H1 (cell line): ENCODE results near the gene ROR1. TPM values are rescaled to one million over a fixed set of nuclear protein-coding genes. Genes with fewer than 3 reads are reported as not detected.

ENCODE experiments used
- CTCF ChIA-PET: fragments of 300-600 bp; sonication (Branson Sonifier 250); formaldehyde crosslinking; loops from one replicate; lab custom pipeline; 2021; ENCODE audit not compliant: partially characterized antibody; lab: Charles Lee
- POLR2A ChIA-PET: fragments of 300-600 bp; sonication (Branson Sonifier 250); formaldehyde crosslinking; loops from one replicate; lab custom pipeline; 2021; ENCODE audit warnings: inconsistent platforms; ENCODE audit not compliant: partially characterized antibody; lab: Charles Lee
- DNase-seq, 2 experiments: peaks; one replicate each; pipeline versions ENCODE4 v3.0.0 to v3.0.0-alpha.2; 2010 to 2022; ENCODE audit warnings: low spot score in 2 of 2, low read depth in 1 of 2, mixed read lengths in 1 of 2
- FAIRE-seq: peaks from 2 replicates; lab custom pipeline; 2011; peaks lifted over from hg19 to GRCh38; lab: Jason Lieb, UNC
- H2AFZ ChIP-seq: 2 replicates; pipeline ENCODE4 v1.8.1; 2012; ENCODE audit warnings: low read length, inconsistent platforms
- H2AK5ac ChIP-seq: 2 replicates; pipeline ENCODE4 v1.6.1; 2013; ENCODE audit warnings: low read depth, low read length
- H2BK120ac ChIP-seq: replicated peaks from 2 replicates; pipeline ENCODE3; 2013; ENCODE audit warnings: low read depth, low read length, inconsistent platforms
- H2BK12ac ChIP-seq: 2 replicates; pipeline ENCODE4 v1.6.1; 2013; ENCODE audit warnings: low read depth, low read length
- H2BK15ac ChIP-seq: 2 replicates; pipeline ENCODE4 v1.6.1; 2013; ENCODE audit warnings: low read length
- H2BK20ac ChIP-seq: 2 replicates; pipeline ENCODE4 v1.6.1; 2013; ENCODE audit warnings: low read length
- H2BK5ac ChIP-seq: 2 replicates; pipeline ENCODE4 v1.6.1; 2013; ENCODE audit warnings: low read depth, low read length
- H3K14ac ChIP-seq: 2 replicates; pipeline ENCODE4 v1.6.1; 2013; ENCODE audit warnings: inconsistent platforms; ENCODE audit not compliant: insufficient read length
- H3K18ac ChIP-seq: 2 replicates; pipeline ENCODE4 v1.6.1; 2013; ENCODE audit warnings: low read length; ENCODE audit errors: extremely low read depth
- H3K23ac ChIP-seq: 2 replicates; pipeline ENCODE4 v1.6.1; 2013; ENCODE audit warnings: inconsistent platforms; ENCODE audit not compliant: insufficient read length
- H3K23me2 ChIP-seq: 2 replicates; pipeline ENCODE4 v1.6.1; 2013; ENCODE audit warnings: low read depth, low read length
- H3K27ac ChIP-seq: 2 replicates; pipeline ENCODE4 v1.6.1; 2011; ENCODE audit warnings: low read depth, low read length, inconsistent platforms
- H3K27me3 ChIP-seq, 4 experiments: replicated peaks in 1 of 4; 1 replicate in 1 of 4; 2 replicates in 3 of 4; pipeline versions ENCODE4 v1.6.1 to v1.8.1; 2011 to 2013; ENCODE audit warnings: low read length in 3 of 4, mild to moderate bottlenecking in 3 of 4, inconsistent platforms in 2 of 4, mixed read lengths in 2 of 4, moderate library complexity in 1 of 4; ENCODE audit not compliant: control insufficient read depth in 3 of 4, insufficient read depth in 3 of 4; ENCODE audit errors: extremely low read depth in 1 of 4
- H3K36me3 ChIP-seq, 4 experiments: 2 replicates each; pipeline versions ENCODE4 v1.6.1 to v1.8.1; 2011 to 2013; ENCODE audit warnings: mild to moderate bottlenecking in 4 of 4, low read length in 3 of 4, moderate library complexity in 2 of 4, control low read depth in 1 of 4, inconsistent platforms in 1 of 4; ENCODE audit not compliant: insufficient read depth in 4 of 4, control insufficient read depth in 2 of 4
- H3K4ac ChIP-seq: replicated peaks from 2 replicates; pipeline ENCODE3; 2013; ENCODE audit warnings: low read length, low read depth, mixed read lengths, inconsistent platforms; ENCODE audit not compliant: insufficient read length
- H3K4me1 ChIP-seq, 4 experiments: replicated peaks in 1 of 4; 1 replicate in 1 of 4; 2 replicates in 3 of 4; pipeline versions ENCODE4 v1.6.1 to v1.8.1; 2011 to 2013; ENCODE audit warnings: low read length in 3 of 4, inconsistent platforms in 2 of 4, mixed read lengths in 1 of 4; ENCODE audit not compliant: insufficient read depth in 4 of 4, control insufficient read depth in 3 of 4
- H3K4me2 ChIP-seq, 2 experiments: 2 replicates each; pipeline versions ENCODE4 v1.6.1 to v1.8.1; 2011 to 2013; ENCODE audit warnings: low read depth in 2 of 2, low read length in 2 of 2, control low read depth in 1 of 2, inconsistent platforms in 1 of 2, mild to moderate bottlenecking in 1 of 2; ENCODE audit not compliant: insufficient read depth in 1 of 2
- H3K4me3 ChIP-seq, 4 experiments: fragments of 200-600, 300-600 bp in 1 of 4; sonication (generic), shearing (Covaris generic), sonication (Bioruptor Twin) in 1 of 4; 2 replicates each; pipeline versions ENCODE4 v1.5.1 to v1.8.1; 2011 to 2016; ENCODE audit warnings: low read length in 4 of 4, low read depth in 3 of 4, control low read depth in 2 of 4, inconsistent platforms in 2 of 4, mild to moderate bottlenecking in 2 of 4, mixed read lengths in 1 of 4, moderate library complexity in 1 of 4; ENCODE audit not compliant: insufficient read depth in 2 of 4; ENCODE audit errors: extremely low read depth in 1 of 4
- H3K56ac ChIP-seq: replicated peaks from 2 replicates; pipeline ENCODE3; 2013; ENCODE audit warnings: low read depth, mild to moderate bottlenecking, mixed read lengths, low read length, inconsistent platforms; ENCODE audit not compliant: insufficient read length
- H3K79me1 ChIP-seq: 2 replicates; pipeline ENCODE4 v1.6.1; 2013; ENCODE audit warnings: low read depth, low read length, control low read depth
- H3K79me2 ChIP-seq, 2 experiments: 2 replicates each; pipeline versions ENCODE4 v1.6.1 to v1.8.1; 2012 to 2013; ENCODE audit warnings: low read length in 2 of 2, mild to moderate bottlenecking in 2 of 2, inconsistent platforms in 1 of 2; ENCODE audit not compliant: insufficient read depth in 2 of 2, control insufficient read depth in 1 of 2
- H3K9ac ChIP-seq, 4 experiments: replicated peaks in 1 of 4; 1 replicate in 1 of 4; 2 replicates in 3 of 4; pipeline versions ENCODE4 v1.6.1 to v1.8.1; 2011 to 2013; ENCODE audit warnings: low read depth in 3 of 4, low read length in 3 of 4, control low read depth in 2 of 4, mild to moderate bottlenecking in 2 of 4, moderate library complexity in 2 of 4, inconsistent platforms in 1 of 4; ENCODE audit errors: extremely low read depth in 1 of 4
- H3K9me3 ChIP-seq, 2 experiments: 2 replicates each; pipeline versions ENCODE4 v1.6.1 to v1.8.1; 2012 to 2013; ENCODE audit warnings: mild to moderate bottlenecking in 2 of 2, moderate library complexity in 2 of 2, control low read depth in 1 of 2, inconsistent platforms in 1 of 2, low read depth in 1 of 2, low read length in 1 of 2, mixed read lengths in 1 of 2; ENCODE audit not compliant: insufficient read depth in 2 of 2
- H4K20me1 ChIP-seq, 2 experiments: replicated peaks in 1 of 2; 2 replicates each; pipeline versions ENCODE3 to v1.8.1; 2011 to 2013; ENCODE audit warnings: inconsistent platforms in 2 of 2, low read length in 2 of 2, mild to moderate bottlenecking in 1 of 2; ENCODE audit not compliant: insufficient read depth in 2 of 2, control insufficient read depth in 1 of 2
- H4K5ac ChIP-seq: 2 replicates; pipeline ENCODE4 v1.6.1; 2013; ENCODE audit warnings: low read length, low read depth, mixed read lengths, inconsistent platforms; ENCODE audit not compliant: insufficient read length
- H4K8ac ChIP-seq: 2 replicates; pipeline ENCODE4 v1.8.0; 2013; ENCODE audit warnings: mild to moderate bottlenecking, moderate library complexity, low read length, inconsistent platforms; ENCODE audit not compliant: insufficient read depth; ENCODE audit errors: extremely low read depth
- H4K91ac ChIP-seq: replicated peaks from 2 replicates; pipeline ENCODE3; 2013; ENCODE audit warnings: low read length, mixed read lengths, inconsistent platforms; ENCODE audit not compliant: insufficient read length
- BRCA1 ChIP-seq: IDR thresholded peaks from 2 replicates; pipeline ENCODE4 v1.6.1; 2012; ENCODE audit warnings: low read depth, low read length, improper control_type of control experiment
- CREB1 ChIP-seq: IDR thresholded peaks from 2 replicates; pipeline ENCODE4 v1.6.1; 2012; ENCODE audit warnings: inconsistent platforms
- CTBP2 ChIP-seq: IDR thresholded peaks from 2 replicates; pipeline ENCODE4 v1.7.0; 2011; ENCODE audit warnings: borderline replicate concordance, mild to moderate bottlenecking, moderate library complexity, mixed read lengths, low read length; ENCODE audit not compliant: insufficient read depth, insufficient read length
- JUN ChIP-seq: IDR thresholded peaks from 2 replicates; pipeline ENCODE4 v1.6.1; 2011; ENCODE audit warnings: low read depth, mild to moderate bottlenecking, improper control_type of control experiment, low read length
- SIRT6 ChIP-seq: IDR thresholded peaks from one replicate; pipeline ENCODE4 v1.7.1; 2012; ENCODE audit warnings: low read length, inconsistent platforms
- WGBS, 2 experiments: shearing (Covaris generic) in 1 of 2; methylation state at CpG; one replicate each; pipeline versions ENCODE4 v1.1.6 to v1.1.7; 2013 to 2015; ENCODE audit warnings: low lambda C conversion rate in 2 of 2, mixed read lengths in 2 of 2, inconsistent platforms in 1 of 2, low coverage in 1 of 2, missing lambda C conversion rate in 1 of 2; ENCODE audit not compliant: insufficient replicate concordance in 2 of 2, insufficient coverage in 1 of 2, insufficient read length in 1 of 2; ENCODE audit errors: extremely low coverage in 1 of 2, missing lambda C conversion rate in 1 of 2; 5-methylcytosine and 5-hydroxymethylcytosine counted together
- polyA plus RNA-seq, 7 experiments: library from polyadenylated mRNA; depleted of rRNA in 3 of 7; stranded (reverse) in 5 of 7; unstranded in 2 of 7; fragments of >200 nt in 5 of 7; fragments of 200-250 nt in 2 of 7; gene quantifications; 1 replicate in 5 of 7; 2 replicates in 1 of 7; 4 replicates in 1 of 7; pipeline versions ENCODE4 v1.2.1 to v1.2.3, GENCODE V29; 2011 to 2013; ENCODE audit warnings: missing spikeins in 2 of 7, mixed read lengths in 2 of 7
- total RNA-seq: library from RNA; stranded (reverse); fragmentation: NEBNext Ultra II Directional; extraction: Animal tissue kit (Norgen Biotek cat#: 25700); gene quantifications from 2 replicates; pipeline ENCODE4 v1.2.1, GENCODE V29; 2021
- TF ChIP-seq, protein P1 (sequence below): IDR thresholded peaks from 2 replicates; pipeline ENCODE4 v1.6.1; 2011; ENCODE audit warnings: low read length, improper control_type of control experiment
- TF ChIP-seq, protein P2 (sequence below): IDR thresholded peaks from 2 replicates; pipeline ENCODE4 v1.6.1; 2012; ENCODE audit warnings: low read length, inconsistent platforms

ROR1 gene
- total and polyA plus RNA-seq, 2 of the 8 experiments (the other 6 are each of a cell fraction or from before 2014, with no cell fraction given) = 33.6 to 73.6 TPM

DNA sequence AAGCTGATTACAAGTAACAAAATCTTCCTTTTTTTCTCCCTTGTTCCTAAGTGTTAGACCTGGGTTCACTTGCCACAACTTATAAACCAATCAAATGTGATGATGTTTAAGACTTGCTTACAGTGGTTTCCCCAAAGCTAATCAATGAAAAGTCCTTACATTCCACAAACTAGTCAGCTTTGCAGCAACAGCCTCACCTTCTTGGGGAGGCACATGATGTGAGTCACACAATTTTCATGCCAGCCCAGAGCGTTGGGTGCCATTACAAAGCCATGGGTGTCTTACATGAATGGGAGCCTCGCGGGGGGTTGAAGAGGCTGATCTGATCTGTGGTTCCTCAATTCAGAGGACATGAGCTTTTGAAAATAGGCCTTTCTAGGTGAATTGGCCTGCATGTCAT, 338.0 kb downstream of the ROR1 start:
- no peak overlapping the region for H2BK120ac ChIP-seq
- H2BK20ac ChIP-seq = no peak overlapping the region
- H4K20me1 ChIP-seq = peaks cover 2 to 6% of the 10 kb centered on the region in 2 experiments
- H2BK12ac ChIP-seq = no peak overlapping the region
- H4K5ac ChIP-seq = no peak overlapping the region
- H3K27ac ChIP-seq = no peak overlapping the region
- no peaks in the 10 kb centered on the region for H3K9me3 ChIP-seq
- no peak overlapping the region for H3K9ac ChIP-seq
- H3K14ac ChIP-seq = no peak overlapping the region
- no peak overlapping the region for H3K18ac ChIP-seq
- no peak overlapping the region for H2BK5ac ChIP-seq
- TF ChIP-seq, protein P1, sequence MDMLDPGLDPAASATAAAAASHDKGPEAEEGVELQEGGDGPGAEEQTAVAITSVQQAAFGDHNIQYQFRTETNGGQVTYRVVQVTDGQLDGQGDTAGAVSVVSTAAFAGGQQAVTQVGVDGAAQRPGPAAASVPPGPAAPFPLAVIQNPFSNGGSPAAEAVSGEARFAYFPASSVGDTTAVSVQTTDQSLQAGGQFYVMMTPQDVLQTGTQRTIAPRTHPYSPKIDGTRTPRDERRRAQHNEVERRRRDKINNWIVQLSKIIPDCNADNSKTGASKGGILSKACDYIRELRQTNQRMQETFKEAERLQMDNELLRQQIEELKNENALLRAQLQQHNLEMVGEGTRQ = no peak
- TF ChIP-seq BRCA1 (no peak), JUN (no peak), SIRT6 (no peak), CTBP2 (no peak), CREB1 (no peak)
- TF ChIP-seq, protein P2, sequence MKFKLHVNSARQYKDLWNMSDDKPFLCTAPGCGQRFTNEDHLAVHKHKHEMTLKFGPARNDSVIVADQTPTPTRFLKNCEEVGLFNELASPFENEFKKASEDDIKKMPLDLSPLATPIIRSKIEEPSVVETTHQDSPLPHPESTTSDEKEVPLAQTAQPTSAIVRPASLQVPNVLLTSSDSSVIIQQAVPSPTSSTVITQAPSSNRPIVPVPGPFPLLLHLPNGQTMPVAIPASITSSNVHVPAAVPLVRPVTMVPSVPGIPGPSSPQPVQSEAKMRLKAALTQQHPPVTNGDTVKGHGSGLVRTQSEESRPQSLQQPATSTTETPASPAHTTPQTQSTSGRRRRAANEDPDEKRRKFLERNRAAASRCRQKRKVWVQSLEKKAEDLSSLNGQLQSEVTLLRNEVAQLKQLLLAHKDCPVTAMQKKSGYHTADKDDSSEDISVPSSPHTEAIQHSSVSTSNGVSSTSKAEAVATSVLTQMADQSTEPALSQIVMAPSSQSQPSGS = no peak
- no peaks in the 10 kb centered on the region for H3K36me3 ChIP-seq
- H3K4me2 ChIP-seq = no peak overlapping the region
- H3K23ac ChIP-seq = no peak overlapping the region
- H3K4me1 ChIP-seq = peaks cover 0 to 8% (median under 1%) of the 10 kb centered on the region in 4 experiments; a peak in 4 of 7 replicates
- no peak overlapping the region for H3K4ac ChIP-seq
- no peak overlapping the region for H4K8ac ChIP-seq
- no peak for DNase-seq
- 74% methylated on average over 3 of the region's 3 CpGs; no CpG with 5 or more reads in 1 of the 2 experiments for WGBS, 2 experiments
- no peak overlapping the region for H2BK15ac ChIP-seq
- no peak overlapping the region for H3K4me3 ChIP-seq
- H3K56ac ChIP-seq = no peak overlapping the region
- ChIA-PET POLR2A (interaction anchor here (1.4 to 1.6 kb wide), 2 partner anchors 14 to 27 kb away, joined by 3 to 4 read pairs; no protein-coding TSS in a partner anchor), CTCF (interaction anchor here (0.6 to 1.8 kb wide), 5 partner anchors 10 to 1079 kb away, joined by 3 to 6 read pairs (median 4); no protein-coding TSS in a partner anchor)
- H3K79me2 ChIP-seq = peaks cover 0 to 19% of the 10 kb centered on the region in 2 experiments; a peak in 2 of 4 replicates
- peak; percentile 58 for FAIRE-seq
- no peaks in the 10 kb centered on the region for H3K79me1 ChIP-seq
- no peak overlapping the region for H2AFZ ChIP-seq
- no peak overlapping the region for H4K91ac ChIP-seq
- H2AK5ac ChIP-seq = no peak overlapping the region
- no peaks in the 10 kb centered on the region for H3K27me3 ChIP-seq
- H3K23me2 ChIP-seq = no peaks in the 10 kb centered on the region
